MM.1S (cell line): ENCODE measurements around the gene HVCN1.

ENCODE experiments used
- DNase-seq: peaks from one replicate; pipeline ENCODE4 v3.0.0-alpha.2; 2015
- H2AFZ ChIP-seq: fragments of 300-600 bp; sonication (generic); 2 replicates; pipeline ENCODE4 v1.6.0; 2016; ENCODE audit warnings: antibody characterized with exemption, low read length
- H3F3A ChIP-seq: fragments of 300-600 bp; sonication (generic); 2 replicates; pipeline ENCODE4 v1.6.1; 2016; ENCODE audit warnings: mild to moderate bottlenecking, antibody characterized with exemption, low read length, moderate library complexity, mixed read lengths; ENCODE audit not compliant: insufficient read depth
- H3K27ac ChIP-seq: fragments of 300-600 bp; sonication (generic); 2 replicates; pipeline ENCODE4 v1.5.1; 2016; ENCODE audit warnings: mild to moderate bottlenecking, low read length
- H3K27me3 ChIP-seq: fragments of 300-600 bp; sonication (generic); replicated peaks from 2 replicates; pipeline ENCODE4 v1.6.0; 2016; ENCODE audit warnings: low read length; ENCODE audit not compliant: insufficient read depth
- H3K36me3 ChIP-seq: fragments of 300-600 bp; sonication (generic); replicated peaks from 2 replicates; pipeline ENCODE4 v1.6.1; 2016; ENCODE audit warnings: mild to moderate bottlenecking, low read length, mixed read lengths; ENCODE audit not compliant: insufficient read depth
- H3K4me1 ChIP-seq: fragments of 300-600 bp; sonication (generic); 2 replicates; pipeline ENCODE4 v1.6.1; 2016; ENCODE audit warnings: low read length, mixed read lengths
- H3K4me2 ChIP-seq: fragments of 300-600 bp; sonication (generic); 2 replicates; pipeline ENCODE4 v1.6.0; 2016; ENCODE audit warnings: low read depth, low read length
- H3K4me3 ChIP-seq: fragments of 300-600 bp; sonication (generic); 2 replicates; pipeline ENCODE4 v1.5.1; 2016; ENCODE audit warnings: low read length, mixed read lengths
- H3K79me2 ChIP-seq: fragments of 300-600 bp; sonication (generic); 2 replicates; pipeline ENCODE4 v1.6.1; 2016; ENCODE audit warnings: mixed run types, low read length, mixed read lengths
- H3K9ac ChIP-seq: fragments of 300-600 bp; sonication (generic); 2 replicates; pipeline ENCODE4 v1.6.1; 2016; ENCODE audit warnings: low read length, mixed read lengths
- H3K9me2 ChIP-seq: fragments of 300-600 bp; sonication (generic); replicated peaks from 2 replicates; pipeline ENCODE4 v1.6.1; 2016; ENCODE audit warnings: mild to moderate bottlenecking, low read length, mixed read lengths; ENCODE audit not compliant: insufficient read depth
- H3K9me3 ChIP-seq: fragments of 300-600 bp; sonication (generic); replicated peaks from 2 replicates; pipeline ENCODE4 v1.6.1; 2016; ENCODE audit warnings: mild to moderate bottlenecking, low read length, mixed read lengths; ENCODE audit not compliant: insufficient read depth
- H4K20me1 ChIP-seq: fragments of 300-600 bp; sonication (generic); 2 replicates; pipeline ENCODE4 v1.6.1; 2016; ENCODE audit warnings: mild to moderate bottlenecking, low read length, moderate library complexity, mixed read lengths; ENCODE audit not compliant: insufficient read depth
- EZH2 ChIP-seq: fragments of 300-600 bp; sonication (generic); optimal IDR thresholded peaks from 2 replicates; pipeline ENCODE3; 2017; ENCODE audit warnings: low read depth, mild to moderate bottlenecking, antibody characterized with exemption, low read length, mixed read lengths
- EZH2phosphoT487 ChIP-seq: fragments of 300-600 bp; sonication (generic); IDR thresholded peaks from 2 replicates; pipeline ENCODE4 v1.6.1; 2018; ENCODE audit warnings: antibody characterized with exemption, low read length
- TF ChIP-seq, protein P1 (sequence below): fragments of 300-600 bp; sonication (generic); IDR thresholded peaks from 2 replicates; pipeline ENCODE4 v1.5.1; 2016; ENCODE audit warnings: antibody characterized with exemption, low read length, mixed read lengths

The HVCN1 gene

DNA sequence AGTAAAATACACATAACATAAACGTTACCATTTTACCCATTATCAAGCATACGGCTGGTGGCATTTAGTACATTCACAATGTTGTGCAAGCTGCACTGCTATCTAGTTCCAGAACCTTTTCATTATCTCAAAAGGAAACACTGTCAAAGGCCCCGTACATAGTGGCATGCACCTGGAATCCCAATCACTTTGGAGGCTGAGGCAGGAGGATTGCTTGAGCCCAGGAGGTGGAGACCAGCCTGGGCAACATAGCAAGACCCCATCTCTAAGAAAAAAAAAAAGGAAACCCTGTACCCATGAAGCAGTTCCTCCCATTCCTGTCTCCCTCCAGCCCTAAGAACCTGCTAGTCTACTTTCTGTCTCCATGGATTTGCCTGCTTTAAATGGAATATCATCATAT lies 7.4 kb upstream of the HVCN1 start:
- Histone ChIP-seq H3K9ac (no peak overlapping the region), H3K4me1 (peaks cover 4% of the 10 kb centered on the region; the same call in 1 of the 2 replicates), H3K4me3 (no peak overlapping the region), H3K9me2 (no peaks in the 10 kb centered on the region), H3K9me3 (no peaks in the 10 kb centered on the region), H3K27me3 (no peaks in the 10 kb centered on the region), H4K20me1 (no peaks in the 10 kb centered on the region), H3K36me3 (no peaks in the 10 kb centered on the region), H3F3A (no peaks in the 10 kb centered on the region), H3K27ac (no peak overlapping the region), H2AFZ (no peak overlapping the region), H3K4me2 (no peak overlapping the region), H3K79me2 (no peaks in the 10 kb centered on the region)
- no peak for DNase-seq
- TF ChIP-seq EZH2 (no peak), EZH2phosphoT487 (no peak)
- TF ChIP-seq, protein P1, sequence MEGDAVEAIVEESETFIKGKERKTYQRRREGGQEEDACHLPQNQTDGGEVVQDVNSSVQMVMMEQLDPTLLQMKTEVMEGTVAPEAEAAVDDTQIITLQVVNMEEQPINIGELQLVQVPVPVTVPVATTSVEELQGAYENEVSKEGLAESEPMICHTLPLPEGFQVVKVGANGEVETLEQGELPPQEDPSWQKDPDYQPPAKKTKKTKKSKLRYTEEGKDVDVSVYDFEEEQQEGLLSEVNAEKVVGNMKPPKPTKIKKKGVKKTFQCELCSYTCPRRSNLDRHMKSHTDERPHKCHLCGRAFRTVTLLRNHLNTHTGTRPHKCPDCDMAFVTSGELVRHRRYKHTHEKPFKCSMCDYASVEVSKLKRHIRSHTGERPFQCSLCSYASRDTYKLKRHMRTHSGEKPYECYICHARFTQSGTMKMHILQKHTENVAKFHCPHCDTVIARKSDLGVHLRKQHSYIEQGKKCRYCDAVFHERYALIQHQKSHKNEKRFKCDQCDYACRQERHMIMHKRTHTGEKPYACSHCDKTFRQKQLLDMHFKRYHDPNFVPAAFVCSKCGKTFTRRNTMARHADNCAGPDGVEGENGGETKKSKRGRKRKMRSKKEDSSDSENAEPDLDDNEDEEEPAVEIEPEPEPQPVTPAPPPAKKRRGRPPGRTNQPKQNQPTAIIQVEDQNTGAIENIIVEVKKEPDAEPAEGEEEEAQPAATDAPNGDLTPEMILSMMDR, result no peak

DNA sequence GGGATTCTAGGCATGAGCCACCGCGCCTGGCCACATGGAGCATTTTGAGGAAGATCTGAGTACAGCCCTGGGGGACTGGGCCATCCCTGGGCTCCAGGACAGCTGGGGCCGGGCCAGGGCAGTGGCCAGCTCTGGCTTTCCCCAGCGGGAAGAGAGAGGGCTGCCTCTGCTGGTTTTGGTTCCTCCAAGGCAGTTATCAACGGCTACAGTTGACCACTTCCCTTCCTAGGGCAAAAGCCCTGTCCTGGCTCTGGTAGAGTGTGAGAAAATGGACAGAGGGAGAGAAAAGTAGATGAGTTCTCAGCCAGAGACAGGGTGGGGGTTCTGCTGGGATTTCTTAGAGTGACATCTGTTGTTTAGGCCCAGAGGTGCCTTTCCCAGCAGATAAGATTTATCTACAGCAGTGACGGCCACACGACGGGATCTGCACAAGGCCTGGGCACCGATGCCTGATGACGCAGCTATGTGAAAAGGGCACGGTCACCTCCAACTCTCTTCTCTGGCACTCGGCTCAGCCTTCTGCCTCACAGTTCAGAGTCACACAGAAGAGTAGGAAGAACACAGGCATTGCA lies 5.5 kb upstream of the HVCN1 start:
- H3K4me1 ChIP-seq, result peaks cover 4% of the 10 kb centered on the region; the same call in 1 of the 2 replicates
- H3K9me2 ChIP-seq, result no peaks in the 10 kb centered on the region
- H4K20me1 ChIP-seq, result no peaks in the 10 kb centered on the region
- H3K27me3 ChIP-seq, result no peaks in the 10 kb centered on the region
- no peak for DNase-seq
- TF ChIP-seq EZH2 (no peak), EZH2phosphoT487 (no peak)
- TF ChIP-seq, protein P1, result no peak
- H3K9me3 ChIP-seq, result no peaks in the 10 kb centered on the region
- no peaks in the 10 kb centered on the region for H3K36me3 ChIP-seq
- no peak overlapping the region for H3K4me3 ChIP-seq
- H3K4me2 ChIP-seq, result no peak overlapping the region
- no peak overlapping the region for H2AFZ ChIP-seq
- no peaks in the 10 kb centered on the region for H3K79me2 ChIP-seq
- H3F3A ChIP-seq, result no peaks in the 10 kb centered on the region
- no peak overlapping the region for H3K27ac ChIP-seq
- no peak overlapping the region for H3K9ac ChIP-seq

DNA sequence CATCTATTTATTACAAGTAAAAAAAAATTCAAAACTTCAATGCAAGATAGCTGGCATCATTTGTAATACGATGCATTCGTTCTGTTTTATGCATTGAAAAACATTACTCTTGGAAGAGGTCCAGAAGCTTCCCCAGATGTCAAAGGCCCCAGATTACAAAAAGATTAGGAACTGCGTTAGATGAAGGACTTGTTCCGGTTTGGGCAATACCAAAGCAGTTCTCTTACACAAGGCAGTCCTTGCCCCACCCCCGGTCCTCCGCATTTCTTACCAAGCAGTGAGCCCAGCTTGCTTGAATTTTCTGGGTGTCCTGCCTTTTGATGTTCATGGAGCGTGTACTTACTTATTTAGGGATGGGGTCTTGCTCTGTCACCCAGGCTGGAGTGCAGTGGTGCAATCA lies 4.8 kb upstream of the HVCN1 start:
- Histone ChIP-seq H3F3A (no peaks in the 10 kb centered on the region), H3K79me2 (no peaks in the 10 kb centered on the region), H3K27me3 (no peaks in the 10 kb centered on the region), H3K27ac (no peak overlapping the region), H3K9me2 (no peaks in the 10 kb centered on the region), H3K4me1 (peaks cover 4% of the 10 kb centered on the region; the same call in 1 of the 2 replicates), H3K4me3 (no peak overlapping the region), H2AFZ (no peak overlapping the region), H3K9me3 (no peaks in the 10 kb centered on the region), H3K4me2 (no peak overlapping the region), H3K36me3 (no peaks in the 10 kb centered on the region), H4K20me1 (no peaks in the 10 kb centered on the region), H3K9ac (no peak overlapping the region)
- DNase-seq, result no peak
- TF ChIP-seq EZH2 (no peak), EZH2phosphoT487 (no peak)
- TF ChIP-seq, protein P1, result no peak
